GM12878 (cell line): Measurements from ENCODE around the gene HERPUD1. TPM values are rescaled to one million over a fixed set of nuclear protein-coding genes. Genes with fewer than 3 reads are reported as not detected.
A peak's percentile ranks its signal among the peaks of the same experiment; 100 is the strongest.

Source experiments
- ASH2L ChIP-seq: fragments of 300-600, 200-600 bp; sonication (generic); IDR thresholded peaks from 2 replicates; pipeline ENCODE4 v1.6.1; 2017; ENCODE audit warnings: low read depth, mild to moderate bottlenecking, borderline replicate concordance
- BCL11A ChIP-seq: IDR thresholded peaks from 2 replicates; pipeline ENCODE4 v1.6.1; 2011; ENCODE audit warnings: low read depth, low read length
- BHLHE40 ChIP-seq, 2 experiments: fragments of 450-650 bp in 1 of 2; IDR thresholded peaks; 2 replicates each; pipeline ENCODE4 v1.6.1; 2011 to 2017; ENCODE audit warnings: low read depth in 2 of 2, borderline replicate concordance in 1 of 2, improper control_type of control experiment in 1 of 2, low read length in 1 of 2, mild to moderate bottlenecking in 1 of 2
- EGR1 ChIP-seq, 2 experiments: IDR thresholded peaks; 1 replicate in 1 of 2; 2 replicates in 1 of 2; pipeline ENCODE4 v1.6.1; 2011 to 2012; ENCODE audit warnings: low read depth in 2 of 2, low read length in 2 of 2, borderline replicate concordance in 1 of 2, mild to moderate bottlenecking in 1 of 2, moderate library complexity in 1 of 2
- GATAD2B ChIP-seq: fragments of 450-650 bp; conservative IDR thresholded peaks from 2 replicates; pipeline ENCODE4 v1.6.1; 2017; ENCODE audit warnings: low read depth, mild to moderate bottlenecking, moderate library complexity
- NFYA ChIP-seq: IDR thresholded peaks from 2 replicates; pipeline ENCODE4 v1.6.1; 2011; ENCODE audit warnings: low read depth, mild to moderate bottlenecking, low read length, improper control_type of control experiment, borderline replicate concordance
- NFYB ChIP-seq: IDR thresholded peaks from 2 replicates; pipeline ENCODE4 v1.6.1; 2011; ENCODE audit warnings: low read depth, mild to moderate bottlenecking, low read length, improper control_type of control experiment, moderate library complexity; ENCODE audit not compliant: insufficient read depth
- NR2C1 ChIP-seq: fragments of 450-650 bp; IDR thresholded peaks from 2 replicates; pipeline ENCODE4 v1.6.1; 2017; ENCODE audit warnings: antibody characterized with exemption, mild to moderate bottlenecking, moderate library complexity
- NR2F1 ChIP-seq: fragments of 450-650 bp; conservative IDR thresholded peaks from 2 replicates; pipeline ENCODE4 v1.6.1; 2017; ENCODE audit warnings: mild to moderate bottlenecking
- PAX5 ChIP-seq: IDR thresholded peaks from 2 replicates; pipeline ENCODE4 v1.6.1; 2011; ENCODE audit warnings: low read depth, low read length, borderline replicate concordance
- RB1 ChIP-seq: fragments of 450-650 bp; formaldehyde crosslinking; IDR thresholded peaks from 2 replicates; pipeline ENCODE4 v1.6.1; 2017; ENCODE audit warnings: mild to moderate bottlenecking, borderline replicate concordance
- SMARCA5 ChIP-seq: fragments of 450-650 bp; IDR thresholded peaks from 2 replicates; pipeline ENCODE4 v1.6.1; 2017; ENCODE audit warnings: mild to moderate bottlenecking
- SUPT20H ChIP-seq: IDR thresholded peaks from 2 replicates; pipeline ENCODE4 v1.6.1; 2011; ENCODE audit warnings: low read depth, mild to moderate bottlenecking, low read length, moderate library complexity, borderline replicate concordance; ENCODE audit not compliant: control insufficient read depth
- YY1 ChIP-seq: IDR thresholded peaks from 2 replicates; pipeline ENCODE4 v1.6.1; 2011; ENCODE audit warnings: low read depth, mild to moderate bottlenecking, low read length
- polyA plus RNA-seq, 11 experiments: library from polyadenylated mRNA; depleted of rRNA in 4 of 11; unstranded in 6 of 11; stranded (reverse) in 5 of 11; fragments of >200 nt; fragmentation: Nextera tagmentation in 4 of 11; fragmentation: Illumina TruSeq in 1 of 11; extraction: Ambion mirVana in 4 of 11; extraction: Trizol in 1 of 11; gene quantifications; 1 replicate in 1 of 11; 2 replicates in 10 of 11; pipeline versions ENCODE4 v1.2.1 to v1.2.3, GENCODE V29; 2011 to 2016; ENCODE audit warnings: inconsistent platforms in 2 of 11, missing spikeins in 2 of 11, low read depth in 1 of 11
- total RNA-seq, 4 experiments: library from RNA; depleted of rRNA in 3 of 4; stranded (reverse); fragments of >200 nt in 3 of 4; fragmentation: Illumina TruSeq in 1 of 4; extraction: Trizol in 1 of 4; gene quantifications; 2 replicates each; pipeline versions ENCODE4 v1.2.1 to v1.2.3, GENCODE V29; 2013 to 2021
- TF ChIP-seq, protein P1 (sequence below): IDR thresholded peaks from 2 replicates; pipeline ENCODE4 v1.6.1; 2012; ENCODE audit warnings: low read depth, low read length, improper control_type of control experiment
- TF ChIP-seq, protein P2 (sequence below): IDR thresholded peaks from 2 replicates; pipeline ENCODE4 v1.6.1; 2011; ENCODE audit warnings: borderline replicate concordance, low read depth, mild to moderate bottlenecking, moderate library complexity, mixed read lengths, low read length; ENCODE audit not compliant: insufficient read depth; ENCODE audit errors: extremely low read length
- TF ChIP-seq, protein P3 (sequence below): fragments of 450-650 bp; IDR thresholded peaks from 2 replicates; pipeline ENCODE4 v1.6.1; 2017; ENCODE audit warnings: antibody characterized with exemption, mild to moderate bottlenecking, moderate library complexity
- TF ChIP-seq, protein P4 (sequence below): fragments of 450-650 bp; formaldehyde crosslinking; IDR thresholded peaks from 2 replicates; pipeline ENCODE4 v1.4.0; 2022; ENCODE audit warnings: mild to moderate bottlenecking, moderate library complexity
- TF ChIP-seq, protein P5 (sequence below): IDR thresholded peaks from 2 replicates; pipeline ENCODE4 v1.6.1; 2011; ENCODE audit warnings: low read depth, mild to moderate bottlenecking, low read length, moderate library complexity, borderline replicate concordance; ENCODE audit errors: extremely low read depth

Gene HERPUD1
- total and polyA plus RNA-seq, 10 of the 15 experiments (the other 5 are each of a cell fraction or from before 2014, with no cell fraction given), result 32.6 to 212 (median 122) TPM

DNA sequence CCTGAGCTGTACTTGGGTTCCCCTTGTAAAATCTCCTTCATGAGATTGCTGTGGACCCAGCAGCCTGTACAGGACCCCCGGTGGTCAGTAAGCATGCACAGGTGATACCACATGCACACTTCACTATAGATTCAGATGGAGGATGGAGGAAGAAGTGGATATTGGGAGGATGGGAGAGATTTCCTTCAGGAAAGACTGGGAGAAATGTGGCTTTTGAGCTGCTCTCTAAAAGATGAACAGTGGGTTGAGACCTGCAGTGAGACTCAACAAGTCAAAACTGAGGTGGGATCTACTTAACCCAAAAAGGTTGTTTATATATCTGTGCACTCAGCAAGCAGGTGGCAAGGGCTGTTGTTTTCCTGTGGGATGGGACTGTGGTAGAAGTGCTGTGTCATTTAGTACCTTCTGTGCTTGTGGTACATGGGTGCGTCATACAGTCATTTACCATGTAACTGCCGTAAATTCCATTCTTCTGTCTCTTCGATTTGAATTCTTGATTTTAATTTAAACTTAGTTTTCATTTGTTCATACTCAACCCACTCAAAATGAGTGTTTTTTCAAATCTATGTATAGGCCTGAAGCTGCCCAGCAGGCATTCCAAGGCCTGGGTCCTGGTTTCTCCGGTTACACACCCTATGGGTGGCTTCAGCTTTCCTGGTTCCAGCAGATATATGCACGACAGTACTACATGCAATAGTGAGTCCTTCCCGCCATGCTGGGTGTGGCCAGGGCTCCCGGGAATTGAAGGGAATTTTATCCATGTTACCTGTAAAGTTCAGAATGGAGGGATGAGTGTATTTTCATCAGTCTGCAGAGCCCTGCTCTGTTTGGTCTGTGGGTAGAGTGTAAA lies 6.9 kb downstream of the HERPUD1 start (continued):
- TF ChIP-seq, protein P1, sequence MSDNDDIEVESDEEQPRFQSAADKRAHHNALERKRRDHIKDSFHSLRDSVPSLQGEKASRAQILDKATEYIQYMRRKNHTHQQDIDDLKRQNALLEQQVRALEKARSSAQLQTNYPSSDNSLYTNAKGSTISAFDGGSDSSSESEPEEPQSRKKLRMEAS, result no peak
- 0 out of 2 replicates have a peak, but pooled peaks have one; percentile 15 for TF ChIP-seq SMARCA5
- TF ChIP-seq EGR1 (IDR thresholded peaks at IDR 0.05; ENCODE audit: borderline replicate concordance in 1 of 2, low read depth in 2 of 2, low read length in 2 of 2), result no peak
- TF ChIP-seq, protein P2, sequence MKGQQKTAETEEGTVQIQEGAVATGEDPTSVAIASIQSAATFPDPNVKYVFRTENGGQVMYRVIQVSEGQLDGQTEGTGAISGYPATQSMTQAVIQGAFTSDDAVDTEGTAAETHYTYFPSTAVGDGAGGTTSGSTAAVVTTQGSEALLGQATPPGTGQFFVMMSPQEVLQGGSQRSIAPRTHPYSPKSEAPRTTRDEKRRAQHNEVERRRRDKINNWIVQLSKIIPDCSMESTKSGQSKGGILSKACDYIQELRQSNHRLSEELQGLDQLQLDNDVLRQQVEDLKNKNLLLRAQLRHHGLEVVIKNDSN, result no peak
- TF ChIP-seq RB1, result no peak
- no peak for TF ChIP-seq SUPT20H
- 0 out of 2 replicates have a peak, but pooled peaks have one; percentile 18 for TF ChIP-seq GATAD2B
- no peak for TF ChIP-seq YY1
- TF ChIP-seq, protein P3, sequence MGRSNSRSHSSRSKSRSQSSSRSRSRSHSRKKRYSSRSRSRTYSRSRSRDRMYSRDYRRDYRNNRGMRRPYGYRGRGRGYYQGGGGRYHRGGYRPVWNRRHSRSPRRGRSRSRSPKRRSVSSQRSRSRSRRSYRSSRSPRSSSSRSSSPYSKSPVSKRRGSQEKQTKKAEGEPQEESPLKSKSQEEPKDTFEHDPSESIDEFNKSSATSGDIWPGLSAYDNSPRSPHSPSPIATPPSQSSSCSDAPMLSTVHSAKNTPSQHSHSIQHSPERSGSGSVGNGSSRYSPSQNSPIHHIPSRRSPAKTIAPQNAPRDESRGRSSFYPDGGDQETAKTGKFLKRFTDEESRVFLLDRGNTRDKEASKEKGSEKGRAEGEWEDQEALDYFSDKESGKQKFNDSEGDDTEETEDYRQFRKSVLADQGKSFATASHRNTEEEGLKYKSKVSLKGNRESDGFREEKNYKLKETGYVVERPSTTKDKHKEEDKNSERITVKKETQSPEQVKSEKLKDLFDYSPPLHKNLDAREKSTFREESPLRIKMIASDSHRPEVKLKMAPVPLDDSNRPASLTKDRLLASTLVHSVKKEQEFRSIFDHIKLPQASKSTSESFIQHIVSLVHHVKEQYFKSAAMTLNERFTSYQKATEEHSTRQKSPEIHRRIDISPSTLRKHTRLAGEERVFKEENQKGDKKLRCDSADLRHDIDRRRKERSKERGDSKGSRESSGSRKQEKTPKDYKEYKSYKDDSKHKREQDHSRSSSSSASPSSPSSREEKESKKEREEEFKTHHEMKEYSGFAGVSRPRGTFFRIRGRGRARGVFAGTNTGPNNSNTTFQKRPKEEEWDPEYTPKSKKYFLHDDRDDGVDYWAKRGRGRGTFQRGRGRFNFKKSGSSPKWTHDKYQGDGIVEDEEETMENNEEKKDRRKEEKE, result 0 out of 2 replicates have a peak, but pooled peaks have one; percentile 13
- TF ChIP-seq NFYA, result no peak
- no peak for TF ChIP-seq NR2F1
- TF ChIP-seq, protein P4, sequence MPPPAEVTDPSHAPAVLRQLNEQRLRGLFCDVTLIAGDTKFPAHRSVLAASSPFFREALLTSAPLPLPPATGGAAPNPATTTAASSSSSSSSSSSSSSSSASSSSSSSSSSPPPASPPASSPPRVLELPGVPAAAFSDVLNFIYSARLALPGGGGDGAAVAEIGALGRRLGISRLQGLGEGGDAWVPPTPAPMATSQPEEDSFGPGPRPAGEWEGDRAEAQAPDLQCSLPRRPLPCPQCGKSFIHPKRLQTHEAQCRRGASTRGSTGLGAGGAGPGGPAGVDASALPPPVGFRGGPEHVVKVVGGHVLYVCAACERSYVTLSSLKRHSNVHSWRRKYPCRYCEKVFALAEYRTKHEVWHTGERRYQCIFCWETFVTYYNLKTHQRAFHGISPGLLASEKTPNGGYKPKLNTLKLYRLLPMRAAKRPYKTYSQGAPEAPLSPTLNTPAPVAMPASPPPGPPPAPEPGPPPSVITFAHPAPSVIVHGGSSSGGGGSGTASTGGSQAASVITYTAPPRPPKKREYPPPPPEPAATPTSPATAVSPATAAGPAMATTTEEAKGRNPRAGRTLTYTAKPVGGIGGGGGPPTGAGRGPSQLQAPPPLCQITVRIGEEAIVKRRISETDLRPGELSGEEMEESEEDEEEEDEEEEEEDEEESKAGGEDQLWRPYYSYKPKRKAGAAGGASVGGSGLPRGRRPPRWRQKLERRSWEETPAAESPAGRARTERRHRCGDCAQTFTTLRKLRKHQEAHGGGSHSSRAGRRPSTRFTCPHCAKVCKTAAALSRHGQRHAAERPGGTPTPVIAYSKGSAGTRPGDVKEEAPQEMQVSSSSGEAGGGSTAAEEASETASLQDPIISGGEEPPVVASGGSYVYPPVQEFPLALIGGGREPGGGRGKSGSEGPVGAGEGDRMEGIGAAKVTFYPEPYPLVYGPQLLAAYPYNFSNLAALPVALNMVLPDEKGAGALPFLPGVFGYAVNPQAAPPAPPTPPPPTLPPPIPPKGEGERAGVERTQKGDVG (CRISPR knock-in tag), result no peak
- TF ChIP-seq BCL11A, result no peak; the same call in 1 of the 2 replicates
- TF ChIP-seq NR2C1, result no peak
- peak; percentile 64 for TF ChIP-seq PAX5
- TF ChIP-seq BHLHE40 (IDR thresholded peaks at IDR 0.05; ENCODE audit: borderline replicate concordance in 1 of 2, low read depth in 2 of 2, low read length in 1 of 2), result no peak; a peak in 1 of 4 replicates
- TF ChIP-seq ASH2L, result no peak
- no peak for TF ChIP-seq NFYB
- TF ChIP-seq, protein P5, sequence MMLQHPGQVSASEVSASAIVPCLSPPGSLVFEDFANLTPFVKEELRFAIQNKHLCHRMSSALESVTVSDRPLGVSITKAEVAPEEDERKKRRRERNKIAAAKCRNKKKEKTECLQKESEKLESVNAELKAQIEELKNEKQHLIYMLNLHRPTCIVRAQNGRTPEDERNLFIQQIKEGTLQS, result no peak
